GM23248 (cell line): ENCODE measurements around the gene TMEM51.

Experiments used
- EZH2 ChIP-seq: fragments of 200-600 bp; sonication (generic); IDR thresholded peaks from 2 replicates; pipeline ENCODE4 v1.6.1; 2018; ENCODE audit warnings: antibody characterized with exemption, mild to moderate bottlenecking; ENCODE audit not compliant: insufficient read depth, poor library complexity, severe bottlenecking
- EZH2phosphoT487 ChIP-seq: fragments of 200-600 bp; sonication (generic); IDR thresholded peaks from 2 replicates; pipeline ENCODE4 v1.6.1; 2018; ENCODE audit warnings: antibody characterized with exemption, moderate library complexity, mild to moderate bottlenecking, low read depth; ENCODE audit not compliant: insufficient read depth

GRCh38 chr1:15197591-15198447 lies 44.3 kb downstream of the TMEM51 start:
- no peak for TF ChIP-seq EZH2phosphoT487
- no peak for TF ChIP-seq EZH2
